ENCODE data around the gene SPATC1L. TPM values are rescaled to one million over a fixed set of nuclear protein-coding genes. Genes with fewer than 3 reads are reported as not detected.

The SPATC1L gene
- polyA plus RNA-seq, 1 donor from 2014 or later: 20.6 TPM

DNA sequence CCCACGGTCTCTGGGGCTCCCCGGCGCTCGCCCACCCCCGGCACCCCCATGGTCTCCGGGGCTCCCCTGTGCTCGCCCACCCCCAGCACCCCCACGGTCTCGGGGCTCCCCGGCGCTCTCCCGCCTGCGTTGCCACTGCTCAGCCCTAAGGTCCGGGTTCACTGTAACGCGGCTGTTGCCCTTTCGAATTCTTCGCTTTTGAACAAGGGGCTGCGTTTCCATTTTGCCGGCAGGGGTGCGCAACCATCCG lies 23.7 kb downstream of the SPATC1L start:
- H3K9me2 ChIP-seq (ENCODE audit: insufficient read depth, low read length): no peaks in the 10 kb centered on the region
- H3K36me3 ChIP-seq (ENCODE audit: insufficient read depth, low read length): no peaks in the 10 kb centered on the region
- H3K79me2 ChIP-seq (replicated peaks; ENCODE audit: insufficient read depth, low read length): no peaks in the 10 kb centered on the region
- H3K4me3 ChIP-seq (ENCODE audit: low read length): no peak overlapping the region
- no peak overlapping the region for H2AFZ ChIP-seq (ENCODE audit: low read depth, low read length)
- no peak for TF ChIP-seq EZH2 (IDR thresholded peaks at IDR 0.05; ENCODE audit: borderline replicate concordance, insufficient read depth, low read length, poor library complexity, severe bottlenecking)
- no peak for TF ChIP-seq CTCF (IDR thresholded peaks at IDR 0.05; ENCODE audit: poor library complexity, severe bottlenecking)
- TF ChIP-seq MXI1 (conservative IDR thresholded peaks at IDR 0.05; ENCODE audit: poor library complexity, severe bottlenecking): no peak
- TF ChIP-seq TAF1 (IDR thresholded peaks at IDR 0.05; ENCODE audit: low read depth): no peak
- no peak for TF ChIP-seq EP300 (conservative IDR thresholded peaks at IDR 0.05; ENCODE audit: poor library complexity, severe bottlenecking)
- no peak for TF ChIP-seq RAD21 (conservative IDR thresholded peaks at IDR 0.05)
- no peak for TF ChIP-seq POLR2AphosphoS5 (IDR thresholded peaks at IDR 0.05)
- TF ChIP-seq REST (IDR thresholded peaks at IDR 0.05; ENCODE audit: borderline replicate concordance): no peak
- TF ChIP-seq SMC3 (conservative IDR thresholded peaks at IDR 0.05; ENCODE audit: poor library complexity): no peak
- no peaks in the 10 kb centered on the region for H3F3A ChIP-seq (ENCODE audit: insufficient read depth, low read length, poor library complexity, severe bottlenecking)
- H3K4me2 ChIP-seq (ENCODE audit: low read length): no peak overlapping the region
- no peak overlapping the region for H3K27ac ChIP-seq (ENCODE audit: low read length)
- H4K20me1 ChIP-seq (ENCODE audit: insufficient read depth): no peaks in the 10 kb centered on the region
- H3K9me3 ChIP-seq (ENCODE audit: low read length): peaks cover 4% of the 10 kb centered on the region
- H3K9ac ChIP-seq (ENCODE audit: low read length): no peak overlapping the region
- H3K27me3 ChIP-seq (ENCODE audit: insufficient read depth, low read depth, low read length): no peaks in the 10 kb centered on the region

DNA sequence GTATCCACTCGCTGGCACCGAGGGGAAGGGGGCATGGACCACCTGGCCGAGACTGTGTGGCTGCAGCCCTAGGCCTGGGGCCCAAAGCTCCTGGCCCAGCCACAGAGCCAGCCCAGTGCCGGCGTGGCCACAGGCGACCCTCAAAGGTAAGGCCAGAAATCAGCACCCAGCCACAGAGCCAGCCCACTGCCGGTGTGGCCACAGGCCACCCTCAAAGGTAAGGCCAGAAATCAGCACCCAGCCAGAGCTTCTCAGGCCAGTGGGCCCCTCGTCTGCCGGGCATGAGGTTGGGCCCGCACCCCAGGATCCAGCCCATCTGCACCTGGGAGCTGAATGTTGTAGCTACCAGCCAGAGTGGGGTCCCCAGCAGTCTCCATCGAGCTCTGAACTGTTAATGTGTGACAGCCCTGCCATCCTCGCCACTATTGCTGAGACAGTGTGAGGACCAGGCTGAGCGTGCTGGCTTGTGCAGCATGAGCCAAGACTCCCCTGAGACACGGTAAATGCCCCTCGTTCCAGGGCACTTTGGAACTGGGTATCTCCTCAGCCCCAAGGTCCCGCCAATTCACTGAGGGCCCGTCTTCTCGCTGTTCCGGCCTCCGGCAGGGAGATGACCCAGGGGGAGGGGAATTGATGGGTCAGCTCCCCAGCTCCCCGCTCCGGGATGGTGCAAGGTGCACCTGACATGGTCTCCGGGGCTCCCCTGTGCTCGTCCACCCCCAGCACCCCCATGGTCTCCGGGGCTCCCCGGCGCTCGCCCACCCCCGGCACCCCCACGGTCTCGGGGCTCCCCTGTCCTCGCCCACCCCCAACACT lies 24.2 kb downstream of the SPATC1L start:
- Histone ChIP-seq H3K4me2 (ENCODE audit: low read length) (no peak overlapping the region), H3K9me2 (ENCODE audit: insufficient read depth, low read length) (no peaks in the 10 kb centered on the region), H3K9ac (ENCODE audit: low read length) (no peak overlapping the region), H3K4me3 (ENCODE audit: low read length) (no peak overlapping the region), H3K9me3 (ENCODE audit: low read length) (peaks cover 2% of the 10 kb centered on the region), H3F3A (ENCODE audit: insufficient read depth, low read length, poor library complexity, severe bottlenecking) (no peaks in the 10 kb centered on the region), H2AFZ (ENCODE audit: low read depth, low read length) (no peak overlapping the region), H3K27ac (ENCODE audit: low read length) (no peak overlapping the region), H3K27me3 (ENCODE audit: insufficient read depth, low read depth, low read length) (no peaks in the 10 kb centered on the region), H4K20me1 (ENCODE audit: insufficient read depth) (no peaks in the 10 kb centered on the region), H3K79me2 (replicated peaks; ENCODE audit: insufficient read depth, low read length) (no peaks in the 10 kb centered on the region), H3K36me3 (ENCODE audit: insufficient read depth, low read length) (no peaks in the 10 kb centered on the region)
- TF ChIP-seq REST (IDR thresholded peaks at IDR 0.05; ENCODE audit: borderline replicate concordance) (no peak), EP300 (conservative IDR thresholded peaks at IDR 0.05; ENCODE audit: poor library complexity, severe bottlenecking) (no peak), RAD21 (conservative IDR thresholded peaks at IDR 0.05) (no peak)
